Immature natural killer cell (primary cell): ENCODE results near the gene TRAF3IP3. TPM values are rescaled to one million over a fixed set of nuclear protein-coding genes. Genes with fewer than 3 reads are reported as not detected.

Source experiments
- DNase-seq, 3 donors: peaks; one replicate each; pipeline ENCODE4 v3.0.0; 2022; ENCODE audit warnings: mixed read lengths in 1 of 3
- H3K27ac Mint-ChIP-seq, 6 donors: one replicate each; pipeline ENCODE4 v1.8.0; 2020; ENCODE audit warnings: mixed read lengths in 6 of 6, mild to moderate bottlenecking in 5 of 6, inconsistent platforms in 4 of 6, moderate library complexity in 3 of 6
- H3K27me3 Mint-ChIP-seq, 3 donors: one replicate each; pipeline ENCODE4 v1.8.0; 2020 to 2021; ENCODE audit warnings: low read depth in 3 of 3, mild to moderate bottlenecking in 3 of 3, mixed read lengths in 3 of 3, moderate library complexity in 3 of 3, inconsistent platforms in 1 of 3
- H3K36me3 Mint-ChIP-seq, 3 donors: one replicate each; pipeline ENCODE4 v1.8.0; 2020; ENCODE audit warnings: mixed read lengths in 3 of 3, inconsistent platforms in 2 of 3, mild to moderate bottlenecking in 2 of 3
- H3K4me1 Mint-ChIP-seq, 2 donors: one replicate each; pipeline ENCODE4 v1.8.0; 2020; ENCODE audit warnings: inconsistent platforms in 2 of 2, mild to moderate bottlenecking in 2 of 2, mixed read lengths in 2 of 2, moderate library complexity in 1 of 2
- H3K4me3 Mint-ChIP-seq, 5 donors: one replicate each; pipeline ENCODE4 v1.8.0; 2020; ENCODE audit warnings: mild to moderate bottlenecking in 5 of 5, mixed read lengths in 5 of 5, inconsistent platforms in 3 of 5, moderate library complexity in 3 of 5
- H3K9me3 Mint-ChIP-seq, 6 donors: one replicate each; pipeline ENCODE4 v1.8.0; 2020; ENCODE audit warnings: mild to moderate bottlenecking in 6 of 6, mixed read lengths in 6 of 6, inconsistent platforms in 4 of 6, moderate library complexity in 3 of 6
- polyA plus RNA-seq, 3 donors: library from polyadenylated mRNA; unstranded; fragments of 300-500 nt; fragmentation: Illumina TruSeq; gene quantifications; one replicate each; pipeline ENCODE4 v1.2.3, GENCODE V29; 2021

TRAF3IP3 gene
- polyA plus RNA-seq, 3 donors from 2014 or later, result 232 to 341 (median 287) TPM

GRCh38 chr1:209761011-209761635 is 5.3 kb downstream of the TRAF3IP3 start:
- Mint-ChIP-seq H3K27me3 (peaks cover 0 to 1% (median 0%) of the 10 kb centered on the region in 3 donors), H3K4me3 (peak overlapping the region in 2 of 5 donors; percentile 40 to 78), H3K4me1 (peaks cover 77 to 83% of the 10 kb centered on the region in 2 donors), H3K27ac (peak overlapping the region; percentile 26 to 87 (median 80)), H3K36me3 (peaks cover 53 to 80% (median 57%) of the 10 kb centered on the region in 3 donors), H3K9me3 (no peaks in the 10 kb centered on the region)
- DNase-seq, result no peak

GRCh38 chr1:209766051-209766450 is 10.2 kb downstream of the TRAF3IP3 start:
- peak overlapping the region; percentile 22 to 72 (median 61) for H3K4me3 Mint-ChIP-seq

GRCh38 chr1:209767096-209767495 is 11.2 kb downstream of the TRAF3IP3 start:
- no peak for DNase-seq
- no peaks in the 10 kb centered on the region for H3K9me3 Mint-ChIP-seq
- H3K27ac Mint-ChIP-seq, result peak overlapping the region in 2 of 6 donors; percentile 55 to 85
- peak overlapping the region in 1 of 5 donors; percentile 72 for H3K4me3 Mint-ChIP-seq
- H3K36me3 Mint-ChIP-seq, result peaks cover 32 to 55% (median 36%) of the 10 kb centered on the region in 3 donors
- H3K4me1 Mint-ChIP-seq, result peaks cover 24 to 47% of the 10 kb centered on the region in 2 donors
- H3K27me3 Mint-ChIP-seq, result peaks cover 0 to 8% (median 6%) of the 10 kb centered on the region in 3 donors

More at GRCh38 chr1:209766051-209766450, 10.2 kb downstream of the TRAF3IP3 start:
- Mint-ChIP-seq H3K27ac (peak overlapping the region in 2 of 6 donors; percentile 85 to 89), H3K9me3 (no peaks in the 10 kb centered on the region), H3K36me3 (peaks cover 40 to 65% (median 43%) of the 10 kb centered on the region in 3 donors), H3K27me3 (peaks cover 0 to 8% (median 6%) of the 10 kb centered on the region in 3 donors), H3K4me1 (peaks cover 34 to 57% of the 10 kb centered on the region in 2 donors)
- no peak for DNase-seq

- no peak for DNase-seq
- Mint-ChIP-seq H3K27ac (no peak overlapping the region), H3K27me3 (peaks cover 0 to 8% (median 6%) of the 10 kb centered on the region in 3 donors), H3K9me3 (no peaks in the 10 kb centered on the region), H3K4me3 (no peak overlapping the region), H3K36me3 (peaks cover 26 to 49% (median 32%) of the 10 kb centered on the region in 3 donors), H3K4me1 (peaks cover 17 to 42% of the 10 kb centered on the region in 2 donors)
Observed at GRCh38 chr1:209767706-209768105, 11.9 kb downstream of the TRAF3IP3 start.

GRCh38 chr1:209768354-209768774 is 12.5 kb downstream of the TRAF3IP3 start:
- Mint-ChIP-seq H3K4me1 (peaks cover 11 to 40% of the 10 kb centered on the region in 2 donors), H3K27me3 (peaks cover 0 to 8% (median 6%) of the 10 kb centered on the region in 3 donors), H3K36me3 (peaks cover 22 to 46% (median 32%) of the 10 kb centered on the region in 3 donors), H3K4me3 (no peak overlapping the region), H3K27ac (no peak overlapping the region), H3K9me3 (no peaks in the 10 kb centered on the region)
- peak; percentile 77 to 80 (median 79) for DNase-seq

GRCh38 chr1:209769171-209769904 is 13.5 kb downstream of the TRAF3IP3 start:
- H3K4me3 Mint-ChIP-seq, result no peak overlapping the region
- peaks cover 1 to 42% of the 10 kb centered on the region in 2 donors for H3K4me1 Mint-ChIP-seq
- H3K27ac Mint-ChIP-seq, result no peak overlapping the region
- peak; percentile 74 to 80 (median 75) for DNase-seq
- no peaks in the 10 kb centered on the region for H3K9me3 Mint-ChIP-seq
- H3K27me3 Mint-ChIP-seq, result peaks cover 0 to 8% (median 6%) of the 10 kb centered on the region in 3 donors
- peaks cover 14 to 42% (median 30%) of the 10 kb centered on the region in 3 donors for H3K36me3 Mint-ChIP-seq

GRCh38 chr1:209769971-209770370 is 14.1 kb downstream of the TRAF3IP3 start:
- Mint-ChIP-seq H3K9me3 (no peaks in the 10 kb centered on the region), H3K36me3 (peaks cover 14 to 45% (median 34%) of the 10 kb centered on the region in 3 donors), H3K4me1 (peaks cover 0 to 46% of the 10 kb centered on the region in 2 donors), H3K27me3 (peaks cover 0 to 8% (median 6%) of the 10 kb centered on the region in 3 donors), H3K4me3 (no peak overlapping the region), H3K27ac (no peak overlapping the region)
- no peak for DNase-seq

GRCh38 chr1:209770636-209771415 is 15.0 kb downstream of the TRAF3IP3 start:
- Mint-ChIP-seq H3K27me3 (peaks cover 0 to 8% (median 6%) of the 10 kb centered on the region in 3 donors), H3K4me3 (no peak overlapping the region), H3K27ac (no peak overlapping the region), H3K36me3 (peaks cover 16 to 47% (median 36%) of the 10 kb centered on the region in 3 donors), H3K4me1 (peaks cover 0 to 48% of the 10 kb centered on the region in 2 donors), H3K9me3 (no peaks in the 10 kb centered on the region)
- DNase-seq, result no peak

GRCh38 chr1:209772126-209772525 is 16.3 kb downstream of the TRAF3IP3 start:
- Mint-ChIP-seq H3K27ac (no peak overlapping the region), H3K9me3 (no peaks in the 10 kb centered on the region), H3K4me1 (peaks cover 0 to 35% of the 10 kb centered on the region in 2 donors), H3K36me3 (peaks cover 14 to 45% (median 30%) of the 10 kb centered on the region in 3 donors), H3K27me3 (peaks cover 0 to 8% (median 6%) of the 10 kb centered on the region in 3 donors), H3K4me3 (no peak overlapping the region)
- no peak for DNase-seq

GRCh38 chr1:209774592-209774991 is 18.7 kb downstream of the TRAF3IP3 start:
- Mint-ChIP-seq H3K4me3 (no peak overlapping the region), H3K4me1 (peaks cover 13 to 25% of the 10 kb centered on the region in 2 donors), H3K27ac (peak overlapping the region in 4 of 6 donors; percentile 58 to 89 (median 73)), H3K27me3 (peaks cover 0 to under 1% (median 0%) of the 10 kb centered on the region in 3 donors), H3K9me3 (no peaks in the 10 kb centered on the region), H3K36me3 (peaks cover 21 to 56% (median 39%) of the 10 kb centered on the region in 3 donors)
- no peak for DNase-seq

- peaks cover 26 to 61% (median 42%) of the 10 kb centered on the region in 3 donors for H3K36me3 Mint-ChIP-seq
- H3K27me3 Mint-ChIP-seq, result no peaks in the 10 kb centered on the region
- H3K27ac Mint-ChIP-seq, result peak overlapping the region in 5 of 6 donors; percentile 33 to 89 (median 64)
- peaks cover 17 to 27% of the 10 kb centered on the region in 2 donors for H3K4me1 Mint-ChIP-seq
- no peaks in the 10 kb centered on the region for H3K9me3 Mint-ChIP-seq
- H3K4me3 Mint-ChIP-seq, result no peak overlapping the region
- DNase-seq, result no peak
Observed at GRCh38 chr1:209775678-209776077, 19.8 kb downstream of the TRAF3IP3 start.

GRCh38 chr1:209777587-209777986 is 21.7 kb downstream of the TRAF3IP3 start:
- H3K36me3 Mint-ChIP-seq, result peaks cover 32 to 73% (median 53%) of the 10 kb centered on the region in 3 donors
- H3K27ac Mint-ChIP-seq, result peak overlapping the region in 5 of 6 donors; percentile 41 to 86 (median 72)
- no peaks in the 10 kb centered on the region for H3K9me3 Mint-ChIP-seq
- H3K4me1 Mint-ChIP-seq, result peaks cover 19 to 29% of the 10 kb centered on the region in 2 donors
- H3K4me3 Mint-ChIP-seq, result no peak overlapping the region
- DNase-seq, result no peak
- H3K27me3 Mint-ChIP-seq, result no peaks in the 10 kb centered on the region

- Mint-ChIP-seq H3K36me3 (peaks cover 30 to 72% (median 49%) of the 10 kb centered on the region in 3 donors), H3K27ac (peak overlapping the region in 5 of 6 donors; percentile 41 to 86 (median 72)), H3K9me3 (no peaks in the 10 kb centered on the region), H3K4me1 (peaks cover 25 to 33% of the 10 kb centered on the region in 2 donors), H3K4me3 (no peak overlapping the region), H3K27me3 (no peaks in the 10 kb centered on the region)
- no peak for DNase-seq
Observed at GRCh38 chr1:209778102-209778501, 22.2 kb downstream of the TRAF3IP3 start.
